DMS114 treated with DMSO at 0.1 percent for 48 hours (cell line): Measurements from ENCODE around the gene INPP4B.
"Not testable (repeated sequence)": the region's sequence is repeated elsewhere in the genome, so short reads cannot be mapped to it uniquely, and the experiment has no call there.

ENCODE experiments used
- DNase-seq: peaks from one replicate; lab custom pipeline; 2025; ENCODE audit not compliant: unreplicated experiment; lab: John Stamatoyannopoulos, UW

The INPP4B gene

DNA sequence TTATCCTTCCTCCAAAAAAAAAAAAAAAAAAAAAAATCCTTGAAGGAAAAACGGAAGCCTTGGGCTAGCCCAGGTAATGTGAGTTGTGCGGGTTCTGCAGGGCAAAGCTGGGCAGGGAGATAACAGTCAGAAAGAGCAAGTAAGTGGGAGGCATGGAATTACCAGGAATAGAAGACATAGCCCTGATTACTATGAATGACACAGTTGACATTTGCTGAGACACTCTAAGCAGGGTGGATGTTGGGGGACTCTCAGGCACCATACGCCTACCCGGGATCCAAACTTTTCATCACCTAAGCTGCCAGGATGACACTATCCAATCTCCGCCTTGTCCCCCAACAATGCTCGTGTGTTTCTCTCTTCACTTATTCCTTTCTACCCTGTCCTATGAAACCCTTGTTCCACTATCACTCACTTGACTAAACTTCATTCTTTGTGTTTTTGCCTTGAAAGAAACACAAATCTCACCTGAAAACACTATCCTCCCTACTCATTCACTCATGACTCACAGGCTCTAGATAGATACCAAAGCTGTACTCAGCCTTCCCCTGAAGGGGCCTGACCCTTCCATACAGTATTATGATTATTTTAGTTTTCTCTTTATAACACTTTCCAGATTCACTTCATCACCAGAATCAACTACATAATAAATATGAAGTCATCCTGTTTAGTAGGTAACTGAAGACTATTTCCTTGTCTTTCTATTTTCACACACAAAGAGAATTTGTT is 158.4 kb downstream of the INPP4B start:
- DNase-seq = no peak

DNA sequence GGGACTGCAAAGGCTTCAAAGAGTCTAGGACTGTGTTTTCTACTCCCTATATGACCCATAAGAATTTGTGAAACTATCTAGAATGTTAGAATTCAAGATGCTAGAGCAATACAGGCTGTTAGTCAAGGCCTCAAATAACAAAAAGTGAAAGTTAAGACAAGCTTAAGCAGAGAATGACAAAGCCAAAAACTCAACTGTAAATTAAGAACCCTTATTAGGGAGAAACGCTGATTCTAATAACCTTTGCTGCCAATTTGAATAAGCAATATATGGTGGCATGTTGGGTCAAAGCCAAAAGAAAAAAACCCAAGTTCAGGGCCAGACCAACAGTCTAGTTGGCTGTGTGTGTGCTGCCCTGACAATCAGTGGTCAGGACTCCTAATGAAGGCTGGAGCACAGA is 160.0 kb downstream of the INPP4B start:
- DNase-seq = no peak

DNA sequence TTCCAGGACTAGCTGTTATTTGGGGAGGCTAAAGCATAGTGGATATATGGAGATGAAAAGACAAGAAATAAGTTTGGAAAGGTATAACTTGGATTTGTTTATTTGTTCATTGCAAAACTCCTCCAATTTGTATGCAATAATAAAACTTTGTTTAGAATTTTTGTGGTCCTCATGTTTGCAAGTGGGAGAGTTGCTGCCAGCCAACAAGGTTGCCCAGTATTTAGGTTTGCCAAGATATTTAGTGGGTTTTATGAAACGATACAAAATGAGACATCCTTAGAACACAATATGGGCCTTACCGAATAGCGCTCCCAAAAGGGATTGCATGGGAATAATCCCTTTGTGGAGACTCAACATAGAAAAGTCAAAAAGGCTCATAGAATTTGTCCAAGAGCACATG is 162.1 kb downstream of the INPP4B start:
- no peak for DNase-seq

DNA sequence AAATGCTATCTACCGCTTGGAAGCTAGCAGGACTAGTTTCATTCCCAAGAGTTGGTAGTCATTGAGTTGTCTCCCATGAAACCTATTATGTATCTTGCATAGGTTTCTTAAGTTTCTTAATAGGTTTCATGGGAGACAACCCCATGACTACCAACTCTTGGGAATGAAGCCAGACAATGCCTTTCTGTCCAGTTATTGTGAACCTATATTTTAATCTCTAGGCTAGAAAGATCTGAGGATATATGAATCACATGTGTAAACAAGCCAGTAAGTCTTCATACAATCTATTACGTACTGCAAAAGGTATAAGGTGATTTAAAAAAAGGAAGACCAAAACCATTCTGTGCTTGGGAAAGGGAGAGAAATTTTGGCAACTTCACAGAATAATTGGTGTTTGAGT is 162.6 kb downstream of the INPP4B start:
- DNase-seq = no peak

DNA sequence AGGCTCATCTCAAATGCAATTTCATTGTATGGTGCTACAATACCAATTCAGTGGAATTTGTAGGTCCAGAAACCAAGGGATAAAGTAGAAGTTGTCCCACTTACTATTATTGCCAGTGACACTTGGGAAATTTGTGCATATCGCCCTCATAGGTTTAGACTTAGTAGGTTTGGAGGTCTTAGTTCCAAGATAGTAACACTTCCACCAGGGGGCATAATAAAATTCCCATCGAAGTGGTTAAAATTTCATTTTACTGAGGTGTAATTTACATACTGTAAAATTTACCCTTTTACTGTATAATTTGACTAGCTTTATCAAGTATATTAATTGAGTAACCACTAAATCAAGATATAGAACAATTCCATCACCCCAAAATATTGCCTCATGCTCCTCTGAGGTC is 174.6 kb downstream of the INPP4B start:
- no peak for DNase-seq

DNA sequence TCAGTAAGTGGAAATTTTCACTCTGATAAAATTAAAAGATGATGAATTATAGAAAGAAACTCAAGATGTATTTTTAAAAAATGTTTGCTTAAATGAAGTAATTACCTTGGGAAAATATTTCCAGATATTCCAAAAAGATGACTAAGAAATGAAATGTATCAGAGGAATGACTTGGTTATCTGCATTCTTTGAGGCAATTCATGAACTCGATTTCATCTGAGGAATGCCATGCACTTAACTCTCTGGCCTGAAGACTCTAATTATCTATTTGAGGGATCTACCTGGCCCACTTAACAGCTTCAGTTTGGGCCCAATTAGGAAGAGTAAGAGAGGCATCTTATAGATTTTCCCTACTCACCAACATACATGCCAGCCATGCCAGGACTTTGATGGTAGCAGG is 182.3 kb downstream of the INPP4B start:
- DNase-seq = no peak

DNA sequence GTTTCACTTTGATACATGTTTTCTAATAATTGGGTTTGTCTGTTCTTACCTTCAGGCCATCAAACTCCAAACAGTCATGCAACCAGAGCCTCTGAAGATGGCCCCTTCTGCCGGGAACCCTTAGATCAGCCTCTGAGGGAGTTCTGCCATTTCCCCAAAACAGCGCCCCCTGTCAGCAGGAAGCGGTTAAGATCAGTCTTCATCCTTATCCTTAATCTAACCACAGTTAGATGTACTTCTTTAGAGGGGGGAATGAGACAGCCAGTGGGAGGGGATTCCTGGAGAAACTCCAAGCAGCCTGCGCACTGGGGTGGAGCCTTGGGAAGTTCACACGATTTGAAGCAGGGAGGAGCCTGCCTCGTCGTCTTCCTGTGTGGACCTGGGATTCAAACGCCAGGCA is 185.4 kb downstream of the INPP4B start:
- DNase-seq = no peak

DNA sequence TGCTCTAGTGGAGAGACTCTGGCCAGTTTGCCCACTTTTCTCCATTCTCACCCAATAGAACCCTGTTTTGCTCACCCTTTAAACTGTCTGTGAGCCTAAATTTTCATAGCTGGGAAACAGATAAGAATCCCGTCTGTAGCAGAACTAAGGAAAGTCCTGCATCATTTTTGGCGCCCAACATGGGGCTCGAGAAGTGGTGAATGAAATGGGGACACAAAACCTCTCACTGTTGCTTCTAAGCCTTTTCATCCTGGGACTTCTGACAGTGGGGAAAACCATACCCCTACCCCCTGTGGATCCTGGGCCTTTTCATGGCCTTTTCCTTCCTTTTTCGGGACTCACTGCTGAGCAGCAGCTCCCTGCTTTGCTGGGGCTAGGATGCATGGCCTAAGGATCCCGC is 189.9 kb downstream of the INPP4B start:
- no peak for DNase-seq

DNA sequence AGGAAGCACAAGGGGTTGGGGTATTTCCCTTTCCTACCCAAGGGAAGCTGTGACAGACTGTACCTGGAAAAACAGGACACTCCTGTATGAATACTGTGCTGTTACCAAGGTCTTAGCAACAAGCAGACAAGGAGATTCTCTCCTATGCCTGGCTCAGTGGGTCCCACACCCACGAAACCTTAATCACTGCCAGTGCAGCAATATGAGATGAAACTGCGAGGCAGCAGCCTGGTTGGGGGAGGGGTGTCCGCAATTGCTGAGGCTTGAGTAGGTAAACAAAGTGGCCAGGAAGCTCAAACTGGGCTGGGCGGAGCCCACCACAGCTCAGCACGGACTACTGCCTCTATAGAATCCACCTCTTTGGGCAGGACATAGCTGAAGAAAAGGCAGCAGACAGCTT is 197.7 kb downstream of the INPP4B start:
- no peak for DNase-seq

DNA sequence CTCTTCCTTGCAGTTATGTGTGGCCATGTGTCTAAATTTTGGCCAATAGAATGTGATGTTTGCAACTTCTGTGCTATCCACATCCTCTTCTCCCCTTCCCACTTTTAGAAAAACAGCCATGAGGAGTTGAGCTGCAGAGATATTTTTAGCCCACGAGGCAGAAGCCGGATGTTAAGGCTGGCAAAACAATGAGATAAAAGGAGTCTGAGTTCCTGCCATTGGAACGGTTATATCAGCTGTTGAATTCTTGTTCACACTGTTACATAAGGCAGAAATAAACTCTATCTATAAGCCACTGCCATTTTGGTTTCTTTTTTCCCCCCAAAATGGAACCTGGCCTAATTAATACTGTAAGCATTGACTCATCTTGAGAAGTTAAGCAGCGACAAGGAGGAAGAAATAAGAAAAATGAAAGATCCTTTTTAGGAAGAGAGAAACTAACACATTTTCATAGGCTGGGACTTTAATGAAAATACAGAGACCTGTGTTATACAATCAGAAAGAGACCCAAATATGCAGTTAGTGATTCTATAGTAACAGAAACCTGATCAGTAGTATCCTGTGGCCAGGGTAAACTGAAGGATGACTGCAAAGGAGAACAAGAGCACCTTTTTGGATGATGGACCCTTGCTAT is 200.5 kb downstream of the INPP4B start:
- no peak for DNase-seq

DNA sequence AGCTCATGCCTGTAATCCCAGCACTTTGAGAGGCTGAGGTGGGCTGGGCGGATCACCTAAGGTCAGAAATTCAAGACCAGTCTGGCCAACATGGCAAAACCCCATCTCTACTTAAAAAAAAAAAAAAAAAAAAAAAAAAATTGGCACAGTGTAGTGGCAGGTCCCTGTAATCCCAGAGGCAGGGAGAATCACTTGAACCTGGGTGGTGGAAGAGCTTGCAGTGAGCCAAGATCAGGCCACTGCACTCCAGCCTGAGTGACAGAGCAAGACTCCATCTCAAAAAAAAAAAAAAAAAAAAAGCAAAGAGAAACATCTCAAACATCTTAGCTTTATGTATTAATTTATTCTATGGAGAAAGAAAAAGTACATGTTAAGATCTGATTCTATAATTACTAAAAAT is 201.5 kb downstream of the INPP4B start:
- not testable (repeated sequence) for DNase-seq

DNA sequence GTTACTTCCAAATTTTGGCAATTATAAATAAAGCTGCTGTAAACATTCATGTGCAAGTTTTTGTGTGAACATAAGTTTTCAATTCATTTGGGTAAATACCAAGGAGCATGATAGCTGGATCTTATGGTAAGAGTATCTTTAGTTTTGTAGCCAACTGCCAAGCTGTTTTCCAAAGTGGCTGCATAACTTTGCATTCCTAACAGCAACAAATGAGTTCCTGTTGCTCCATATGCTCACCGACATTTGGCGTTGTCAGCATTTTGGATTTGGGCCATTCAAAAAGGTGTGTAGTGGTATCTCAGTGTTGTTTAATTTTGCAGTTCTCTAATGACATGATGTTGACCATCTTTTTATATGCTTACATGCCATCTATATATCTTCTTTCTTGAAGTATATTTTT is 208.5 kb downstream of the INPP4B start:
- no peak for DNase-seq

DNA sequence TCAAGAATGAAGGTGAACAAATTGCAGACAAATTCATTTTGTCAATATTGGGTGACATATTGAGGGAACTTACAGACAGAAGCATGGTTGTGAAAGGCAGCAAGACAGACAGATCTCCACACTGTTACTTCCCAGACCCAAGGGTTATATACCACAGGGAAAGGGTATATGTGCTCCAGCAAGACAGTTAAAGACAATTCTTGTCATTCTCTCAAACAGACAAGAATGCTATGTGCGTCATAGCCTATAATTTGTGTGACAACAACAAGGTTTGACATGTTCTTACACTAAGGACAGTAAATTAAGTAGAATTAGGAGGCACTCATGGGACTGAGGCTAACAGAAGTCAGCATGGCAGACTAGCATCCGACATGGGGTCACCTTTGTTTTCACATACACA is 214.3 kb downstream of the INPP4B start:
- DNase-seq = no peak

DNA sequence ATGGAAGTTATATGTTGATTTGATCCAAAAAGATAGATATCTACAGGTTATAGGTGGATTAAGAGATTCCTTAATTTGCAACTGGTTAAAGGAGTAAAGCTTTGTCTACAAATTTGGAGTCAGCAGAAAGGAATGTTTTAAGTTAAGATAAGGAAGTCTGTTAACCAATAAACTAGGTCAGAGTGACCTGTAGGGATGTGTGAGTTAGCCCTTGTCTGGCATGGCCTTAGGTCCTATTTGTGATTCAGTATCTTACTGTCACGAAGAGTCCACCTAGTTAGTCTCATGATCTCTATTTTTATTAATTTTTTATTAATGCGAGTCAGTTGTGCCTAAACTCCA is 230.8 kb downstream of the INPP4B start:
- no peak for DNase-seq

DNA sequence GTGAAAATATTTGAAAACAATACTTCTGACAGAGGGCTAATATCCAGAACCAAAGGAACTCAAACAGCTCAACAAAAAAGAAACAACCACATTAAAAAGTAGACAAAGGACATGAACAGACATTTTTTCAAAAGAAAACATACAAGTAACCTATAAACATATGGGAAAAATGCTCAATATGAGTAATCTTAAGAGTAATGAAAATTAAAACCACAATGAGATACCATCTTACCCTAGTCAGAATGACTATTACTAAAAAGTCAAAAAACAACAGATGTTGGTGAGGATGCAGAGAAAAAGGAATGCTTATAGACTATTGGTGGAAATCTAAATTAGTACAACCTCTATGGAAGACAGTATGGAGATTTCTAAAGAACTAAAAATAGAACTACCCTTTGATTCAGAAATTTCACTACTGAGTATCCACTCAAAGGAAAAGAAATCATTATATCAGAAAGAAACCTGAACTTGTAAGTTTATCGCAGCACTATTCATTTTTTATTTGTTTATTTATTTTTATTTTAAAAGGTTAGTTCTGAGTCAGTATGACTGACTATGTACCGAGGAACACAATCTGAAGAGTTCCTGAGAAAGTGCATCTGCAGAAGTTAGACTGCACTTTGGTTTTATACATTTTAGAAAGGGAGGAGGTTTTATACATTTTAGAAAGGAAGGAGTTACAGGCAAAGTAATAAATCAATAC is 231.3 kb downstream of the INPP4B start:
- no peak for DNase-seq

DNA sequence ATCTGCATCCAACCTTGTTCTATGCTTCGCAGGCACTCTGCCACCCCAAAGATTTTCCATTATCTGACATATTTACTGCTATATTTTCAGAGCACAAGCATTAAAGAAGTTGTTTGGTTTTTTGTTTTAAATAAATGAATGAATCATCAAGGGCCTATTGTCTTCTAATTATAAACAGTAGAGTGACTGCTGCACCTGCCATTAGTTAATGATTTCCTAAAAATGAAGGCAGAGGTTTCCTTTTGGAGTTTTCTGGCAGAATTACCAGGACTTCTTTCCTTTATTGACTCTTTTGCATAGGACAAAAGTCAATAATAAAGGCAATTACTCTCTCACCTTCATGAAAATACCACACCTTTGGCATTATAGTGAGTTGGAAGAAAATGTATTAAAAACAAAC is 238.1 kb downstream of the INPP4B start:
- DNase-seq = no peak

DNA sequence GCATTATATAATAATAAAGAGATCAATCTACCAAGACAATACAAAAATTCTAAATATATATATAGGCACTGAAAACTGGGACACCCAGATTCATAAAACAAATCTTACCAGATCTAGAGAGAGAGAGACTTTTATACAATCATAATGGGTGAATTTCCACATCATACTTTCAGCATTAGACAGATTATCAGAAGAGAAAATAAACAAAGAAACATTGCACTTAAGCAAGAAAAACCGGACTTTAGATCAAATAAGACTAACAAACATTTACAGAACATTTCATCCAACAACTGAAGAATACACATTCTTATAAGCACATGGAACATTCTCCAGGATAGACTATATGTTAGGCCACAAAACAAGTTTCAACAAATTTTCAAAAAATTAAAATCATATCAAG is 245.1 kb downstream of the INPP4B start:
- DNase-seq = no peak

DNA sequence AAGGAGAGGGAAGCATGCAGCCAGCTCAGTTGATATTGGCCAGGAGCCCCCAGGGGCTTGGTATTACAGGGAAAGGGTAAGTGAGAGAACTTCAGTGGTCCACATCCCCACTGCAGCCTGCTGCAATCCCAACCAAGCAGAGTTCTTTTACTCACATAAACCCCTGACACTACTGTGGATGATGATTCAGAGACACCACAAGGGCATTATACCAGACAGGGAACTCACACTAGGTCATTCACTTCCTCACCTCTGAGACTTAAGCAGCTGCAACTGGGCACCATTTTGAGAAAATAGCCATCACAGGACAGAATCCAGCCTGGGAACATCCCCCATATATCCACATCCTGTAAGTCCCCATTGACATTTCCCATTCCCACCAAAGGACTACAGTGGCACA is 248.0 kb downstream of the INPP4B start:
- no peak for DNase-seq

DNA sequence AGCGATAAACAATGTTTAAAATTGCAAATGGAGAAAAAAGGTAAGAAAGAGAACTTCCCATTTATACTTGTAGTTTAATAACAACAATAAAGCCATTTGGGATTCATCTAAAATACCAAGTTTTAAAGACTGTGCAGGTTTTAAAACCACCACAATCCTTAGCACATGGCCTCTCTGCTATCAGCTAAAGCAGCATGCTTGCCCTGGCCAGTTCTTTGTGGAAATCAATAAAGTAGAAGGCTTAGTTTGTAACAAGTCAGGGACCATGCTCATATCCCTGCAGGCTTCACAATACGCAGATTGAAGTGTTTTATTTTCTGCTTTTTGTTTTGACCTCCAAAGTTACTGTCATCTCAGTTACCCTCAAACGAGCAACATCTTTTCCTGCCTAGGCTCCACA is 249.5 kb downstream of the INPP4B start:
- no peak for DNase-seq

DNA sequence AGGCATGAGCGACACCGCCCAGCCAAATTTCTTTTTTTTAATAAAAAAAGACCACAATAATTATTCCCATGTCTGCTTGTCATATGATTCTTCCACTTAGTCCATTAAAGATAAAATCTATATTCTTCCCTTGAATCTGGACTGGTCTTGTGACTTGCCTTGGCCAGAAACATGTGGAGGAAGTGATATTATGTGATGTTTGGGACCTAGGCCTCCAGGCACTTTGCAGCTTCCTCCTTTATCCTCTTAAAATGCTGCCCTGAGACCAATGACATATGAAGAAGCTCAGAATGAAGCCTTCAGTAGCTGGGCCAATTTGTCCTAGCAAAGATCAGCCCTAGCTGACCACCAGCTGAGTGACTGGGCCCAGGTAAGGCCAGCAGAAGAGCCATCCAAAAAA is 250.0 kb downstream of the INPP4B start:
- DNase-seq = no peak

DNA sequence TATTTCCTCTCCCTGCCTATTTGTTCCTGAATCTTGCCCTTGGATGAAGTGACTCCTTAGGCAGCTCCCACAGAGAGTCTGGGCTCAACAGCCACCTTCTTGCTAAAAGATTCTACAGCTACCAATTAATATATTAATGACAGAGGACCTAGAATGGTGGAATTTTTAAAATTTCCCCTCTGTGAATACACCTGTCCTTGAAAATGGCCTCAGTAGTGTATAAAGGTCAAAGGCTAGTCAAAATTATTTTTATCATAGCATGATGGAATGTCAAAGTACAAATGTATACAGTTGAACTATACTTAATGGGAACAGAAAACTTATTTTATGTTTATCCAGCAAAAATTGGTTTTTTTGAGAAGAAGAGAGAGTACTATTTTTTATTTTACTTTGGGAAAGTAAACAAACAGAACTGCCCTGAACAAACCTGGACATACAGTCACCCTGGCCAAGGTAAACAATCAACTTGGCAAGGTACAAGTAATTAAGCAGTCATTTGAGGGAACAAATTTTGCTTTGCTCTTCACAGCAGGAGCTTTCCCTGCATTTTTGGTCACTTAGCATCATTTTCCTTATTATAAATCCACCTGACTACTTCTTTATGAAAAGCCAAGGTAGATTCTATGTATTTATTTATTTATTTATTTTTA is 250.8 kb downstream of the INPP4B start:
- DNase-seq = no peak

DNA sequence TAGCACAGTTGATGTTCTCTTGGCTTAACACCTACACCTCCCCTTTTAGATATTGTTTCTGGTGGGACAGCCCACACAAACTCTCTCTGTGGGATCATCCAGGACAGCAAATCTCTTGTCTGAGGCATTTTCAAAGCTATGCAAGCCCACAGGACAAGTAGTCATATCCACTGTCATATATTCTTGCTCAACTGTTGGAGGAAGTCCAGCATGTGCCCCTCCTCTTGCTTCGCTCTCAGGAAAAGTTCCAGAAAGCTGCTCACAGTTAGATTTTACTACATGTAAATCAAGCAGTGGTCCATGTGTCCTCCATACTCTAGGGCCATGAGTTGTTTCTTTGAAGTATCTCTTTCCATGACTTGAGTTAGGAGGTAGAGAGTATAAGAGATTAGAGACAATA is 260.7 kb downstream of the INPP4B start:
- DNase-seq = no peak
